GM19395 (cell line): ENCODE measurements around the gene MACROD1.

Experiments
- ATAC-seq: cut with Tn5 transposase; IDR thresholded peaks from one replicate; pipeline ENCODE4 v1.9.1; 2021; ENCODE audit warnings: mild to moderate bottlenecking, moderate library complexity; ENCODE audit not compliant: unreplicated experiment

MACROD1 gene

GRCh38 chr11:64165842-64166635, at the start of gene MACROD1:
TSS of gene MACROD1 (minus strand) at chr11:64166113. CDS start at chr11:64165994, 119 bp downstream.
- peak; percentile 74 for ATAC-seq

GRCh38 chr11:64211181-64211872, 45.4 kb upstream of the MACROD1 start:
- no peak for ATAC-seq

GRCh38 chr11:64210301-64211020, 44.5 kb upstream of the MACROD1 start:
- no peak for ATAC-seq

GRCh38 chr11:64209563-64209843, 43.6 kb upstream of the MACROD1 start:
- ATAC-seq: no peak

GRCh38 chr11:64208796-64209562, 43.1 kb upstream of the MACROD1 start:
- no peak for ATAC-seq

GRCh38 chr11:64208086-64208795, 42.3 kb upstream of the MACROD1 start:
- no peak for ATAC-seq

- ATAC-seq: peak; percentile 60
Measured at GRCh38 chr11:64207256-64208085, 41.6 kb upstream of the MACROD1 start.

- ATAC-seq: no peak
Measured at GRCh38 chr11:64206457-64207255, 40.7 kb upstream of the MACROD1 start, which contains the start of gene FERMT3. TSS of gene FERMT3 (plus strand) at chr11:64206721. CDS start at chr11:64207365, 644 bp downstream.

- ATAC-seq: no peak
Measured at GRCh38 chr11:64204464-64204989, 38.6 kb upstream of the MACROD1 start.

GRCh38 chr11:64204080-64204440, 38.1 kb upstream of the MACROD1 start:
- ATAC-seq: no peak

GRCh38 chr11:64203421-64204079, 37.6 kb upstream of the MACROD1 start:
- ATAC-seq: no peak

- no peak for ATAC-seq
Measured at GRCh38 chr11:64202992-64203391, 37.1 kb upstream of the MACROD1 start.

GRCh38 chr11:64201543-64201942, 35.6 kb upstream of the MACROD1 start:
- no peak for ATAC-seq

GRCh38 chr11:64198511-64198910, 32.6 kb upstream of the MACROD1 start:
- ATAC-seq: no peak

GRCh38 chr11:64196626-64197025, 30.7 kb upstream of the MACROD1 start:
- no peak for ATAC-seq

GRCh38 chr11:64192434-64192833, 26.5 kb upstream of the MACROD1 start:
- no peak for ATAC-seq

GRCh38 chr11:64186492-64187165, 20.7 kb upstream of the MACROD1 start:
- no peak for ATAC-seq
